GM18867 (cell line): Measurements from ENCODE around the gene PSTK.

Experiments used
- ATAC-seq: cut with Tn5 transposase; IDR thresholded peaks from one replicate; pipeline ENCODE4 v1.9.1; 2021; ENCODE audit warnings: mild to moderate bottlenecking, moderate library complexity; ENCODE audit not compliant: unreplicated experiment

PSTK gene

DNA sequence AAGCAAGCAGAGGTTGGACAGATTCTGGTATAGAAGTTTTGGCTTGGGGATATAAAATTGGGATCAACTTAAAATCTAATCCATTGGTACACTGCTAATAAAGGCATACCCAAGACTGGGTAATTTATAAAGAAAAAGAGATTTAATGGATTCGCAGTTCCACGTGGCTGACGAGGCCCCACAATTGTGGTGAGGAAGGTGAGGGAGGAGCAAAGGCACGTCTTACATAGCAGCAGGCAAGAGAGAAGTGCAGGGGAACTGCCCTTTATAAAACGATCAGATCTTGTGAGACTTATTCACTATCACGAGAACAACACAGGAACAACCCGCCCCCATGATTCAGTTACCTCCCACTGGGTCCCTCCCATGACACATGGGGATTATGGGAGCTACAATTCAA lies 38.3 kb downstream of the PSTK start:
- no peak for ATAC-seq

GRCh38 chr10:123019264-123019663 lies 39.1 kb downstream of the PSTK start:
- ATAC-seq, result no peak

- no peak for ATAC-seq
Measured at GRCh38 chr10:123019941-123020703, 39.9 kb downstream of the PSTK start.

GRCh38 chr10:123021517-123021916 lies 41.3 kb downstream of the PSTK start:
- ATAC-seq, result no peak

GRCh38 chr10:123024540-123024939 lies 44.3 kb downstream of the PSTK start:
- ATAC-seq, result no peak

DNA sequence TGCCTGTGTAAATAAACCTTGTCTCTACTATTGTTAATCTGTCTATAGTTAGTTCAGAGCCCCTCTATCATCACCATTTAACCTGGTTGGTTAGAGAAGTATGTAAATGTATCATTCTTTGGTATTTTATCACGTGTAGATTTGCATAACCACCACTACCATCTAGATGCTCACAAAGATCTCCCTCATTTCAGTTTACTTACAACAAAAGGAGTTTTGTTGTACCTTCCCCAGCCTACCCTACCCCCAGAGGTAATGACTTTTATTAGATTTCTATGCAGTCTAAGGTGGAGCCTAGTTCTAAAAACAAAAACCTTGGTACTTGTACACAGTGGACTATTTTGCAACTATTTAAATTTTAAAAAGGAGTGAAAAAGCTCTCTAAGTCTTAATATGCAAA lies 46.1 kb downstream of the PSTK start:
- ATAC-seq, result no peak

DNA sequence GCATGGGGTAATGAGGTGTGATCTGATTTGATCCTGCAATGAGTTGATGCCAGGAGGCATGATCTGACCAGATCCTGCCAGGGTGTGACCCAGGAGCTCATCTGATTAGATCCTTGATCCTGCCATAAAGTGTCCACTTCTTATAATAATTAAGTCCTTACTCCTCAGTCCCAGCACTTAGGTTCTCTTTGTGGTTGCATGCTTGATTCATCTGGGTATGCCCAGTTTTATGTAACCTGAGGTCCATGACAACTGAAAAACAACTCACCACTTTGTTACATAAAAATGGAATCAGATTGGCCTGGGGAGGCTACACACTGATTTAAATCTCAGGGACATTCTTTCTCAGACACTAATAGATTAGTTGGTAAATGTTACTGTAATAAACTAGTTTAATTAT lies 47.7 kb downstream of the PSTK start:
- no peak for ATAC-seq

GRCh38 chr10:123031124-123031523 lies 50.9 kb downstream of the PSTK start:
- no peak for ATAC-seq

- no peak for ATAC-seq
Measured at GRCh38 chr10:123034332-123034731, 54.1 kb downstream of the PSTK start.

GRCh38 chr10:123035467-123036086 lies 55.4 kb downstream of the PSTK start:
- ATAC-seq, result no peak

- ATAC-seq, result no peak
Measured at GRCh38 chr10:123038782-123039631, 58.8 kb downstream of the PSTK start.

DNA sequence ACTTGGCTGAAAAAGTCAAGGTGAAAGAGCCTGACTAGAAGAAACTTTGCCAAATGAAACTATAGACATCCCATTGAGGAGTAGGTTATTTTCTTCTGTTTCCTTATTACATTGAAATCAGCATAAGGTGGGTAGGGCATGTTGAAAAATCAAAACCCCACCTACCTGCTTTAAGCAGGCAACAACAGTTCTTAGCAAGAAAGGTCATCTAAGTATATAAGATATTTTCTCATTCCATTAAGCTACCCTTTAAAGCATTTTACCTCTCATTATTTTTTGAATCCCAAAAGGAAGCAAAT lies 59.4 kb downstream of the PSTK start:
- no peak for ATAC-seq
